K562 (cell line): ENCODE measurements around the gene DHX8. TPM values are rescaled to one million over a fixed set of nuclear protein-coding genes. Genes with fewer than 3 reads are reported as not detected.

Source experiments
- ATAC-seq: fragments of 200-7000 bp; cut with Tn5 transposase; 3 replicates; pipeline ENCODE4 v1.9.1; 2020; ENCODE audit warnings: moderate library complexity
- BruUV-seq: library from RNA; stranded (reverse); fragments of 400-500 nt; replicated peaks from 2 replicates; lab custom pipeline; 2021; lab: Mats Ljungman, UMichigan
- CTCF ChIA-PET: fragments of 300-600 bp; formaldehyde crosslinking; extraction: SDS; loops from one replicate; lab custom pipeline; 2021; ENCODE audit warnings: low intra/inter-chr PET ratio; lab: Yijun Ruan, JAX
- POLR2A ChIA-PET: fragments of 300-600, 350-650 bp; sonication (Branson Sonifier 250); formaldehyde crosslinking; extraction: SDS; loops from one replicate; lab custom pipeline; 2021; ENCODE audit warnings: antibody characterized with exemption, inconsistent platforms; lab: Yijun Ruan, JAX
- DNase-seq, 4 experiments: peaks; one replicate each; pipeline versions ENCODE4 v3.0.0 to v3.0.0-alpha.2; 2011 to 2018; ENCODE audit warnings: low spot score in 3 of 4, mixed read lengths in 3 of 4; ENCODE audit errors: extremely low read depth in 1 of 4
- FAIRE-seq: peaks from 2 replicates; lab custom pipeline; 2011; peaks lifted over from hg19 to GRCh38; lab: Jason Lieb, UNC
- H2AFZ ChIP-seq: 2 replicates; pipeline ENCODE4 v1.6.0; 2011; ENCODE audit warnings: low read depth, low read length, control low read depth, inconsistent platforms
- H3K27ac ChIP-seq: fragments of 200-600 bp; 3 replicates; pipeline ENCODE4 v1.8.0; 2011; ENCODE audit warnings: low read depth, mild to moderate bottlenecking, control low read depth, inconsistent platforms, low read length, moderate library complexity, mixed read lengths; ENCODE audit errors: extremely low read depth
- H3K27me3 ChIP-seq, 2 experiments: fragments of 300-600 bp in 1 of 2; 2 replicates in 1 of 2; 3 replicates in 1 of 2; pipeline versions ENCODE4 v1.6.0 to v1.8.0; 2011; ENCODE audit warnings: inconsistent platforms in 2 of 2, low read length in 2 of 2, mild to moderate bottlenecking in 1 of 2, mixed read lengths in 1 of 2, moderate library complexity in 1 of 2; ENCODE audit not compliant: control insufficient read depth in 2 of 2, insufficient read depth in 2 of 2
- H3K36me3 ChIP-seq: fragments of 300-600 bp; 3 replicates; pipeline ENCODE4 v1.8.0; 2011; ENCODE audit warnings: mild to moderate bottlenecking, low read length, inconsistent platforms; ENCODE audit not compliant: control insufficient read depth, insufficient read depth
- H3K4me1 ChIP-seq, 2 experiments: fragments of 200-600 bp in 1 of 2; replicated peaks in 1 of 2; 2 replicates in 1 of 2; 3 replicates in 1 of 2; pipeline versions ENCODE4 v1.5.1 to v1.8.0; 2011; ENCODE audit warnings: inconsistent platforms in 2 of 2, low read length in 2 of 2, mild to moderate bottlenecking in 1 of 2, mixed read lengths in 1 of 2, moderate library complexity in 1 of 2; ENCODE audit not compliant: control insufficient read depth in 2 of 2, insufficient read depth in 2 of 2
- H3K4me2 ChIP-seq: 2 replicates; pipeline ENCODE4 v1.6.1; 2011; ENCODE audit warnings: low read length, control low read depth, inconsistent platforms, mixed read lengths; ENCODE audit not compliant: insufficient read depth
- H3K4me3 ChIP-seq: fragments of 200-600 bp; sonication (generic), shearing (Covaris generic); 2 replicates; pipeline ENCODE4 v1.5.1; 2016; ENCODE audit warnings: control low read depth, inconsistent platforms
- H3K79me2 ChIP-seq: fragments of 200-600 bp; 3 replicates; pipeline ENCODE4 v1.8.0; 2011; ENCODE audit warnings: low read length, inconsistent platforms; ENCODE audit not compliant: control insufficient read depth, insufficient read depth
- H3K9ac ChIP-seq, 2 experiments: 2 replicates each; pipeline versions ENCODE4 v1.6.0 to v1.6.1; 2011; ENCODE audit warnings: low read depth in 2 of 2, low read length in 2 of 2, control low read depth in 1 of 2, inconsistent platforms in 1 of 2, mild to moderate bottlenecking in 1 of 2, mixed read lengths in 1 of 2; ENCODE audit not compliant: insufficient read depth in 1 of 2
- H3K9me1 ChIP-seq: one replicate; pipeline ENCODE4 v1.6.0; 2011; ENCODE audit warnings: inconsistent platforms, mild to moderate bottlenecking, low read length, moderate library complexity; ENCODE audit not compliant: control insufficient read depth, insufficient read depth
- H3K9me3 ChIP-seq: replicated peaks from 2 replicates; pipeline ENCODE4 v1.5.1; 2011; ENCODE audit warnings: low read depth, low read length, inconsistent platforms; ENCODE audit not compliant: control insufficient read depth, insufficient read depth
- H4K20me1 ChIP-seq: replicated peaks from 2 replicates; pipeline ENCODE4 v1.6.1; 2011; ENCODE audit warnings: low read length, inconsistent platforms, mixed read lengths; ENCODE audit not compliant: control insufficient read depth, insufficient read depth
- BCL6 ChIP-seq: fragments of 250-450 bp; sonication (Bioruptor Pico); IDR thresholded peaks from 2 replicates; pipeline ENCODE4 v1.4.0; 2020
- BHLHE40 ChIP-seq: IDR thresholded peaks from 2 replicates; pipeline ENCODE4 v1.6.1; 2011; ENCODE audit warnings: low read length, improper control_type of control experiment
- E2F3 ChIP-seq: fragments of 250-450 bp; sonication (Bioruptor Pico); IDR thresholded peaks from 2 replicates; pipeline ENCODE4 v1.4.0; 2020; ENCODE audit warnings: mild to moderate bottlenecking
- ETV5 ChIP-seq: sonication (generic); formaldehyde crosslinking; IDR thresholded peaks from 2 replicates; pipeline ENCODE4 v1.4.0; 2020; ENCODE audit warnings: low read depth, mild to moderate bottlenecking, missing genetic modification reagents
- MCM7 ChIP-seq, 2 experiments: fragments of 450-650 bp; IDR thresholded peaks; 2 replicates each; pipeline ENCODE4 v1.6.1; 2016 to 2018
- PURB ChIP-seq: sonication (generic); formaldehyde crosslinking; IDR thresholded peaks from 2 replicates; pipeline ENCODE4 v1.9.0; 2021; ENCODE audit warnings: low read depth, mild to moderate bottlenecking, missing genetic modification reagents
- RBFOX2 ChIP-seq: fragments of 200-400 bp; formaldehyde crosslinking; IDR thresholded peaks from 2 replicates; pipeline ENCODE4 v1.6.1; 2017; ENCODE audit warnings: low read depth, mild to moderate bottlenecking, low read length, moderate library complexity
- SMC3 ChIP-seq: conservative IDR thresholded peaks from 2 replicates; pipeline ENCODE4 v1.6.1; 2011; ENCODE audit warnings: low read depth, low read length, improper control_type of control experiment; ENCODE audit not compliant: insufficient read depth
- XRCC3 ChIP-seq: fragments of 450-650 bp; IDR thresholded peaks from 2 replicates; pipeline ENCODE4 v1.6.1; 2017; ENCODE audit warnings: mild to moderate bottlenecking, moderate library complexity
- WGBS: fragments of 100-300 bp; shearing (Covaris generic); methylation state at CpG from one replicate; pipeline ENCODE4 v1.1.6; 2016; ENCODE audit warnings: low coverage, mixed read lengths; ENCODE audit not compliant: insufficient coverage; ENCODE audit errors: missing lambda C conversion rate; 5-methylcytosine and 5-hydroxymethylcytosine counted together
- in situ Hi-C: fragments of 300-500 bp; cut with MboI; formaldehyde crosslinking; loops from 4 replicates; pipeline ENCODE4 v1.15.0; 2018; ENCODE audit warnings: inconsistent platforms, mixed read lengths
- intact Hi-C: fragments of 100-400 bp; cut with micrococcal nuclease; formaldehyde crosslinking; loops from 2 replicates; pipeline ENCODE4 v1.14.2; 2022
- polyA plus RNA-seq, 8 experiments: library from polyadenylated mRNA; depleted of rRNA in 4 of 8; stranded (reverse) in 5 of 8; unstranded in 3 of 8; fragments of >200 nt; fragmentation: Nextera tagmentation in 2 of 8; fragmentation: Illumina TruSeq in 1 of 8; extraction: Ambion mirVana in 2 of 8; extraction: Trizol in 1 of 8; gene quantifications; 2 replicates each; pipeline versions ENCODE4 v1.2.1 to v1.2.3, GENCODE V29; 2011 to 2014; ENCODE audit warnings: inconsistent platforms in 1 of 8, missing spikeins in 1 of 8
- total RNA-seq, 7 experiments: library from RNA; depleted of rRNA in 6 of 7; stranded (reverse); fragments of >200 nt in 6 of 7; fragmentation: Illumina TruSeq in 2 of 7; extraction: Trizol in 2 of 7; gene quantifications; 2 replicates each; pipeline versions ENCODE4 v1.2.1 to v1.2.3, GENCODE V29; 2011 to 2021; ENCODE audit warnings: low replicate concordance in 1 of 7
- TF ChIP-seq, protein P1 (sequence below): fragments of 250-450 bp; sonication (Bioruptor Pico); IDR thresholded peaks from 2 replicates; pipeline ENCODE4 v1.4.0; 2020; ENCODE audit warnings: mild to moderate bottlenecking, moderate library complexity
- TF ChIP-seq, protein P2 (sequence below): IDR thresholded peaks from 3 replicates; pipeline ENCODE4 v1.6.1; 2011; ENCODE audit warnings: borderline replicate concordance, mild to moderate bottlenecking, moderate library complexity; ENCODE audit not compliant: insufficient read length; ENCODE audit errors: extremely low read depth
- TF ChIP-seq, protein P3 (sequence below): fragments of 250-450 bp; sonication (Bioruptor Pico); IDR thresholded peaks from 2 replicates; pipeline ENCODE4 v1.5.0; 2020; ENCODE audit warnings: mild to moderate bottlenecking, borderline replicate concordance
- TF ChIP-seq, protein P4 (sequence below): sonication (generic); formaldehyde crosslinking; IDR thresholded peaks from 2 replicates; pipeline ENCODE4 v1.9.0; 2022; ENCODE audit warnings: mild to moderate bottlenecking, missing genetic modification reagents

Gene DHX8
- total and polyA plus RNA-seq, 9 of the 15 experiments (the other 6 are each of a cell fraction or from before 2014, with no cell fraction given) = 16.7 to 42.5 (median 25.6) TPM

DNA sequence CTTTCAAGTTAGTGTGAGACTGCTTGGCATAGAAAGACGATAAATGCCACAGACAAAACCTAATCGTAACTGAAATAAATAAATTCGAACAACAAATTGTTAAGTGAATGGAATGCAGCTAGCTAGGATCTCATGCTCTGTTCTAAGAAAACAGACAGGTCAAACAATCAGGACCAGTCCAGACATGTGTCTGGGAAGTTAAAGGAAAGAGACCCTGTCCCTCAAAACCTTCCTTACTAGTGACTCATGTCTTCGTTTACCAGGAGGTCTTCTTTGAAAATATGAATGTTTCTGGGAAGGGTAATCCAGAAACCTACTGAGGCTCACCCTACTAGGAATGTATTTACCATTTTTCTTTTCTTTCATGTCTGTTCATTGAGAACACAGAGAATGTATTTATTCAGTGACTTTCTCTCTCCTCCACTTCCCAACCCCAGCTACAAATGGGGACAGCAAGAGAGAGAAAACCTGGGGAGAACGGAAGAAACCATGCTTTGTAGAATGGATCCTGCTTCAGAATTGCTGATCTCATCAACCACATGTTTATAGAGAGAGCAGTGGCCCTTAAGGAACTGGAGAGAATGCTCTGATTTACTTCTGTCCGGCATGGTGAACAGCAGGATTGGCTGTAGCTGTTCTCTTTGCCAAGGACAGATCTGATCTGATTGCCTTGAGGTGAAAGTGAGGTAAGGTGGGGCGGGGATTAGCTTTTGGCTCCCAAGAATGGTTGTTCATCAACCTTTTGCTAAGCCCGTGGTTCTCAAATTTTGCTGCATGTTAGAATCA lies 39.4 kb upstream of the DHX8 start:
- DNase-seq (no peak), FAIRE-seq (no peak), ATAC-seq (no peak)
- Histone ChIP-seq H3K9me3 (no peaks in the 10 kb centered on the region), H3K4me3 (no peak overlapping the region), H3K9ac (no peak overlapping the region), H3K4me1 (no peaks in the 10 kb centered on the region), H4K20me1 (no peaks in the 10 kb centered on the region), H3K9me1 (no peaks in the 10 kb centered on the region), H3K36me3 (no peaks in the 10 kb centered on the region), H3K79me2 (no peaks in the 10 kb centered on the region), H3K27ac (no peak overlapping the region), H3K4me2 (no peak overlapping the region), H3K27me3 (peaks cover 0 to 2% of the 10 kb centered on the region in 2 experiments; a peak in 2 of 5 replicates), H2AFZ (no peak overlapping the region)
- in situ Hi-C loops = no loop called here
- no TSS peak for BruUV-seq
- 0% methylated on average over 8 of the region's 8 CpGs for WGBS
- intact Hi-C loops = no loop called here
- ChIA-PET CTCF (no interaction called here), POLR2A (interaction anchor here (1.2 kb wide), 1 partner anchor 76 kb away, joined by 4 read pairs; no protein-coding TSS in a partner anchor)
- TF ChIP-seq XRCC3 = no peak
- TF ChIP-seq BHLHE40 = no peak
- TF ChIP-seq, protein P1, sequence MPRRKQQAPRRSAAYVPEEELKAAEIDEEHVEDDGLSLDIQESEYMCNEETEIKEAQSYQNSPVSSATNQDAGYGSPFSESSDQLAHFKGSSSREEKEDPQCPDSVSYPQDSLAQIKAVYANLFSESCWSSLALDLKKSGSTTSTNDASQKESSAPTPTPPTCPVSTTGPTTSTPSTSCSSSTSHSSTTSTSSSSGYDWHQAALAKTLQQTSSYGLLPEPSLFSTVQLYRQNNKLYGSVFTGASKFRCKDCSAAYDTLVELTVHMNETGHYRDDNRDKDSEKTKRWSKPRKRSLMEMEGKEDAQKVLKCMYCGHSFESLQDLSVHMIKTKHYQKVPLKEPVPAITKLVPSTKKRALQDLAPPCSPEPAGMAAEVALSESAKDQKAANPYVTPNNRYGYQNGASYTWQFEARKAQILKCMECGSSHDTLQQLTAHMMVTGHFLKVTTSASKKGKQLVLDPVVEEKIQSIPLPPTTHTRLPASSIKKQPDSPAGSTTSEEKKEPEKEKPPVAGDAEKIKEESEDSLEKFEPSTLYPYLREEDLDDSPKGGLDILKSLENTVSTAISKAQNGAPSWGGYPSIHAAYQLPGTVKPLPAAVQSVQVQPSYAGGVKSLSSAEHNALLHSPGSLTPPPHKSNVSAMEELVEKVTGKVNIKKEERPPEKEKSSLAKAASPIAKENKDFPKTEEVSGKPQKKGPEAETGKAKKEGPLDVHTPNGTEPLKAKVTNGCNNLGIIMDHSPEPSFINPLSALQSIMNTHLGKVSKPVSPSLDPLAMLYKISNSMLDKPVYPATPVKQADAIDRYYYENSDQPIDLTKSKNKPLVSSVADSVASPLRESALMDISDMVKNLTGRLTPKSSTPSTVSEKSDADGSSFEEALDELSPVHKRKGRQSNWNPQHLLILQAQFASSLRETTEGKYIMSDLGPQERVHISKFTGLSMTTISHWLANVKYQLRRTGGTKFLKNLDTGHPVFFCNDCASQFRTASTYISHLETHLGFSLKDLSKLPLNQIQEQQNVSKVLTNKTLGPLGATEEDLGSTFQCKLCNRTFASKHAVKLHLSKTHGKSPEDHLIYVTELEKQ = no peak
- no peak for TF ChIP-seq E2F3 (CRISPR knock-in tag)
- TF ChIP-seq, protein P2, sequence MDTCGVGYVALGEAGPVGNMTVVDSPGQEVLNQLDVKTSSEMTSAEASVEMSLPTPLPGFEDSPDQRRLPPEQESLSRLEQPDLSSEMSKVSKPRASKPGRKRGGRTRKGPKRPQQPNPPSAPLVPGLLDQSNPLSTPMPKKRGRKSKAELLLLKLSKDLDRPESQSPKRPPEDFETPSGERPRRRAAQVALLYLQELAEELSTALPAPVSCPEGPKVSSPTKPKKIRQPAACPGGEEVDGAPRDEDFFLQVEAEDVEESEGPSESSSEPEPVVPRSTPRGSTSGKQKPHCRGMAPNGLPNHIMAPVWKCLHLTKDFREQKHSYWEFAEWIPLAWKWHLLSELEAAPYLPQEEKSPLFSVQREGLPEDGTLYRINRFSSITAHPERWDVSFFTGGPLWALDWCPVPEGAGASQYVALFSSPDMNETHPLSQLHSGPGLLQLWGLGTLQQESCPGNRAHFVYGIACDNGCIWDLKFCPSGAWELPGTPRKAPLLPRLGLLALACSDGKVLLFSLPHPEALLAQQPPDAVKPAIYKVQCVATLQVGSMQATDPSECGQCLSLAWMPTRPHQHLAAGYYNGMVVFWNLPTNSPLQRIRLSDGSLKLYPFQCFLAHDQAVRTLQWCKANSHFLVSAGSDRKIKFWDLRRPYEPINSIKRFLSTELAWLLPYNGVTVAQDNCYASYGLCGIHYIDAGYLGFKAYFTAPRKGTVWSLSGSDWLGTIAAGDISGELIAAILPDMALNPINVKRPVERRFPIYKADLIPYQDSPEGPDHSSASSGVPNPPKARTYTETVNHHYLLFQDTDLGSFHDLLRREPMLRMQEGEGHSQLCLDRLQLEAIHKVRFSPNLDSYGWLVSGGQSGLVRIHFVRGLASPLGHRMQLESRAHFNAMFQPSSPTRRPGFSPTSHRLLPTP = no peak
- no peak for TF ChIP-seq RBFOX2
- TF ChIP-seq, protein P3, sequence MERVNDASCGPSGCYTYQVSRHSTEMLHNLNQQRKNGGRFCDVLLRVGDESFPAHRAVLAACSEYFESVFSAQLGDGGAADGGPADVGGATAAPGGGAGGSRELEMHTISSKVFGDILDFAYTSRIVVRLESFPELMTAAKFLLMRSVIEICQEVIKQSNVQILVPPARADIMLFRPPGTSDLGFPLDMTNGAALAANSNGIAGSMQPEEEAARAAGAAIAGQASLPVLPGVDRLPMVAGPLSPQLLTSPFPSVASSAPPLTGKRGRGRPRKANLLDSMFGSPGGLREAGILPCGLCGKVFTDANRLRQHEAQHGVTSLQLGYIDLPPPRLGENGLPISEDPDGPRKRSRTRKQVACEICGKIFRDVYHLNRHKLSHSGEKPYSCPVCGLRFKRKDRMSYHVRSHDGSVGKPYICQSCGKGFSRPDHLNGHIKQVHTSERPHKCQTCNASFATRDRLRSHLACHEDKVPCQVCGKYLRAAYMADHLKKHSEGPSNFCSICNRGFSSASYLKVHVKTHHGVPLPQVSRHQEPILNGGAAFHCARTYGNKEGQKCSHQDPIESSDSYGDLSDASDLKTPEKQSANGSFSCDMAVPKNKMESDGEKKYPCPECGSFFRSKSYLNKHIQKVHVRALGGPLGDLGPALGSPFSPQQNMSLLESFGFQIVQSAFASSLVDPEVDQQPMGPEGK (CRISPR knock-in tag) = no peak
- TF ChIP-seq, protein P4, sequence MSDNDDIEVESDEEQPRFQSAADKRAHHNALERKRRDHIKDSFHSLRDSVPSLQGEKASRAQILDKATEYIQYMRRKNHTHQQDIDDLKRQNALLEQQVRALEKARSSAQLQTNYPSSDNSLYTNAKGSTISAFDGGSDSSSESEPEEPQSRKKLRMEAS (CRISPR knock-in tag) = no peak
- TF ChIP-seq PURB = no peak
- TF ChIP-seq MCM7 (IDR thresholded peaks at IDR 0.05) = no peak
- no peak for TF ChIP-seq SMC3
- TF ChIP-seq BCL6 (CRISPR knock-in tag) = no peak
- no peak for TF ChIP-seq ETV5 (CRISPR knock-in tag)
